Renal cortex interstitium (tissue), 11 donors: ENCODE results near the gene CSAD. TPM values are rescaled to one million over a fixed set of nuclear protein-coding genes. Genes with fewer than 3 reads are reported as not detected.
A peak's percentile ranks its signal among the peaks of the same experiment; 100 is the strongest.
"Not testable (repeated sequence)": the region's sequence is repeated elsewhere in the genome, so short reads cannot be mapped to it uniquely, and the experiment has no call there.

Experiments used
- DNase-seq, 11 donors: peaks; one replicate each; pipeline ENCODE4 v3.0.0-alpha.2; 2013; ENCODE audit warnings: low read depth in 9 of 11, low spot score in 4 of 11; ENCODE audit errors: extremely low read depth in 1 of 11
- polyA plus RNA-seq, 3 donors: library from polyadenylated mRNA; unstranded; fragments of 120-200 nt; gene quantifications; one replicate each; pipeline ENCODE4 v1.2.1, GENCODE V29; 2013; ENCODE audit not compliant: insufficient read length in 3 of 3

CSAD gene
- polyA plus RNA-seq, 3 donors, result 44.3 to 111 (median 47.0) TPM

DNA sequence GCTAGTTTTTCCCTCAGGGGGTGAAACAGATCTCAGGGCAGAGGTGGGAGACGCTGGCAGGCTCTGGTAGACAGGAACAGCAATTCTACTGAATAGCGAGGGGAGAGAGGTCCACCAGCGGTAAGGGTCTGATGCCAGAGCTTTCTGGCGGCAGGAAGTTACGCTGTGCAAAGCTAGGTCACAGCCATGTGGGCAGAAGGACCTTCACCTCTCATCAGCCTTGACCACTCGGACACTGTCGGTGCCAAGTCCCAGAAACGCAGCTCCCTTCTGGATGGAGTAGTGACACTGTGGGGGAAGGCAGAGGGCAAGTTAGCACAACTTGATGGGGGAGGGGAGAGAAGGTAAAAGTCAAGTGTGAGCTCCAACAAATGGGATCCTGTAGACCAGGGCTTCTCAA is 10.5 kb downstream of the CSAD start:
- DNase-seq, result no peak

DNA sequence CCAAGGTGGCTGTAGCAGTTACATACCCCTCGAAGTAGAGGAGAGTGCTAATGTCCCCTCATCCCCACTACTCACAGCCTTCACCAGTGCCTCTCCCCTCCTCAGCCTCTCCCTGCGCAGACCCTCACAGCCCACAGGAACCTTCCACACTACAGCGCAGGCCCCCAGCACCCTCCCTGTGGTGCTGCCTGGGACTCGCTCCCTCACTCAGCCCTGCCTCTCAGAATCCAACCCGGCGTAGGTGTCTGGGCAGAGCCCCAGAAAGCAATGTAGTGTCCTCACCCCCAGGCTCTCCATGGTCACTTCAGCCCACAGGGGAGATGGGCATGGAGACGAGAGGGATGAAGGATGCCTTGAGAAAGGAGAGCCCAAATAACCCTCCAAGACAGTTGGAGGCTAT is 11.1 kb downstream of the CSAD start:
- DNase-seq, result no peak

DNA sequence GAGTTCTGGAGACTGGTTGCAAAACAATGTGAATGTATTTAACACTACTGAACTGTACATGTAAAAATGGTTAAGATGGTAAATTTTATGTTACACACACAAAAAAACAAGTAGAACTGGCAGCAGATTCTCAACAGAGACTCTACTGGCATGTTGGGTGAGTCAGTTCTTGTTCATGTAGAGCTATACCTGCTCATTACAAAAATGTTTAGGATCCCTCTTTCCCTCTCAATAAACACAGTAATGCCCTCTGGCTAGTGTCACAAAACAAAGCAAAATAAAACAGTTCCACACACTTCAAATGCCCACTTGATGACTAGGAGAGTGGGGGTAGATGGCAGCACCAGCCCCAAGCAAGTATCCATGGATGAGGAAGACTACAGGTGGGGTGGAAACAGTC is 13.9 kb downstream of the CSAD start:
- no peak for DNase-seq

DNA sequence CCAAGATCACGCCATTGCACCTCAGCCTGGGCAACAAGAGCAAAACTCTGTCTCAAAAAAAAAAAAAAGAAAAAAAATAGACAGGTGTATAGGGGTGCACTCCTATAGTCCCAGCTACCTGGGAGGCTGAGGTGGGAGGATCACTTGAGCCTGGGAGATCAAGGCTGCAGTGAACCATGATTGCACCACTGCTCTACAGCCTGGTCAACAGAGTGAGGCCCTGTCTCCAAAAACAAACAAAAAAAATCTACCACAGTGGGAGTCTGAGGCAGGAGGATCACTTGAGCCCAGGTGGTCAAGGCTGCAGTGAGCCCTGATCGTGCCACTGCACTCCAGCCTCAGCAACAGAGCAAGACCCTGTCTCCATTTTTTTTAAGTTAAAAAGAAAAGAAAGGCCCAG is 17.7 kb downstream of the CSAD start:
- DNase-seq, result not testable (repeated sequence)

DNA sequence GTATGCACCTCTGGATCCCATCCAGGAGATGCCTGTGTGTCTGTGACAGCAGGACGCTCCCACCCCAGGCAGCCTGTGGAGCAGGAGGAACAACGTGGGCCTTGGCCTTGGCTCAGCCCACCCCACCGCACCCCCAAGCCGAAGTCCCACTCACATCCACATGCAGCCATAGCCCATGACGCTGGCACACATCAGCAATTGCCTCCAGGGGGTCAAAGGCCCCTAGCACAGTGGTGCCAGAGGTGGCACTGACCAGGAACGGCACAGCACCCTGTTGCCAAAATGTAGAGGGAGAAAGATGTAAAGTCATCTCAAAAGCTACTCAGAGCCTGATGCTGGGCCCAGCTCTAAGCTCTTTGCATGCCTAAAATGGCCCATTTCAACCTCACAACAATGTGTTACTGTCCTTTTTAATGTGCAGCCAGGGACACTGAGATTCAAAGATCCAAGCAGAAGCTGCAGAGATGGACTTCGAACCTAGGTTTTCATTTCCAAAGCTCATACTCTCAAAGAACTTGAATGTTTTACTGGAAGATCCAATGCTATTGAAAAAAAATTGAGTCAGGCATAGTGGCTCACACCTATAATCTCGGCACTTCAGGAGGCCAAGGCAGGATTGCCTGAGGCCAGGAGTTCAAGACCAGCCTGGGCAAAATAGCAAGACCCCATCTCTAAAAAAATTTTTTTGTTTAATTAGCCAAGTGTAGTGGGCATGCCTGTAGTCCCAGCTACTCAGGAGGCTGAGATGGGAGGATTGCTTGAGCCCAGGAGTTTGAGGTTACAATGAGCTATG is 19.4 kb downstream of the CSAD start:
- DNase-seq, result no peak

DNA sequence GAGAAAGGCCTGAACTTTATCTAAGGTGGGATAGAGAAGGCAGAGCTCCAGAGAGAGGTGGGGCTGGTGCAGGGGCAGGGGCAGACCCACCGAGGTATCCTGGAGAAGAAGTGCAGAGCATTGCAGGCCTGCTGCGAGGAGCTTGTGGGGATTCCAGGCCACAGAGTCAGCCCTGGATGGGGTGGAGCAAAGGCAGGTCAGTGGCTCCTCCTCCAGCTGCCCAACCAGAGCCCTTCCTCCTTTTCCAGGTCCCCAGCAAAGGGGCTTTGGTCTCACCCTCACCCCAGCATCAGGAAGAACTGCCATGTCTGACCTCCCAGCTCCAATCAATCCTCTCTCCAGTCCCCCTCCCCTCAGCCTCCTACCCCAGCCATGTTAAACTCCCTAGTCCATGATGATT is 20.1 kb downstream of the CSAD start:
- DNase-seq, result no peak

DNA sequence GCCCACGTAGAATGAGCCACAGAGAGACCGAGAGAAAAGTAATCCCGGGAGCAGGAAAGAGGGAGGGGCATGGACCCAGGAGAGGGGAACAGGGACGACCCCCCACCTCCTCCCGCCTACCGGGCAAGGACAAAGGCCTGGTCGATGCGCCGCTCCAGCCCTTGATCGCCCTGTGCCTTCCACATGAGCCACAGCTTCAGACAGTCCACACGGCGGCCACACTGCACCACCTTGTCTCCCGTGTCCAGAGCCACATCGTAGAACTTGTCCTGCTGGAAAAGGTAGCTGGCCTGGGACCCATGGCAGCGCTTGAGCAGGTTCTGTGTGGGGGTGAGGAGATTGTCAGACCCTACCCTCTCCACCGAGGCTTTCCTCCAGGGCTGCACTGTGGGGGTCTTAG is 20.7 kb downstream of the CSAD start:
- DNase-seq, result no peak

DNA sequence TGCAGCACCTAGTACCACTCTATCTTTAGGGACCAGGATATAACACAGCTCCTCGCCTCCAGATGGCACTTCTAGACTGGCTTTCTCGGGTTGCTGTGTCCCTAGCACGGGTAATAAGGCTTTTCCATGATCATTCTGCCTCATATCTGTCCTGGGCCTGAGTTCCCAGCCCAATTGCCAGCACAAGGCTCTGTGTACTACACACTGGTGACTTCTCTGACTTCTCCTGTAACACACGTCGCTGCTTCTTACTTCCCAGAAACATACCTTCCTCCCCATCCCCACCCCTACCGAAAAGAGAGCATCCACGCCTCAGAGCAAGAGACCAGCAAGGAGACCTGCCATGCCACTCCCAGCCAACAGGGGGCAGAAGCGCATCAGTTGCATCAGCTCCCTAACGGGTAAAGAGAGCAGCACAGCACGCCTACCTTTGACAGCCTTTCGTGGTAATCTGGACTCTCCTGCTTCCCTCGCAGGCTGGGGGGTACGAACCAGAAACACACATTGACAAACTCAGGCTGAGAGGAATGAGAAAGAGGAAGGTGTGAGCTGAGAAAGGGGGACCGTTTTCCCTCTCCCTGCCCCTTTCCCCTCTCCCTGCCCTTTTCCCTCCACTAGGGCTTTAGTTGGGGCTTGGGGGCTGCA is 21.4 kb downstream of the CSAD start:
- peak in 9 of 11 donors; percentile 40 to 69 (median 58) for DNase-seq

DNA sequence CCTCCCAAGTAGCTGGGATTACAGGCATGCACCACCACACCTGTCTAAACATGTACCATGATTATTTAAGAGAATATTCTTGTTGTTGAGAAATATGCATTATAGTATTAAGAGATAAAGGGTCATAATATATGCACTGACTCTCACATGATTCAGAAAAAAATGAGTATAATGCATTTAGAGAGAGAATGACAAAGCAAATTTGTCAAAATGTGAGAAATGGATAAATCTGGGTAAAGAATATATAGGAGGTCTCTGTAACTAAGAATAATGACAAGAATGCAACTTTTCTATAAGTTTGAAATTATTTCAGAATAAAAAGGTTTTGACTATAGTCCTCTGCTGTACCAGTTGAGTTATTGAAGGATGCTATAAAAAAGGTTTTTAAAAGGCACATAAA is 28.3 kb downstream of the CSAD start:
- no peak for DNase-seq

DNA sequence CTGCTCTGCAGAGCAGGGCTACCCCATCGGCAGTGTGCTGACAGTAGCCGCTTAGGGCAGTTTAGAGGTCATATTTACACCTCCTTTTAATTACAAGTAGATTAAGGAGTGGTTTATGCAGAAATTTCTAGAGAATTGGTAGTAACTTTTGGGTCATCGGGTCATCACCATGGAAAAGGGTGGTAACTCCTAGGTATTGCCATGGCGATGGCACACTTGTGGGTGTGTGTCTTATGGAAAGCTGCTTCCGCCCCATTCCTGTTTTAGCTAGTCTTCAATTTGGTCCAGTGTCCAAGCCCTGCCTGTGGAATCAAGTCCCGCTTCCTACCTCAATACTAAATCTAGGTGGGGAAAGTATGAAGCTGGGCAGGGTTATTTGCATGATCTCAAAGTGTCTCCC is 29.7 kb downstream of the CSAD start:
- DNase-seq, result no peak

DNA sequence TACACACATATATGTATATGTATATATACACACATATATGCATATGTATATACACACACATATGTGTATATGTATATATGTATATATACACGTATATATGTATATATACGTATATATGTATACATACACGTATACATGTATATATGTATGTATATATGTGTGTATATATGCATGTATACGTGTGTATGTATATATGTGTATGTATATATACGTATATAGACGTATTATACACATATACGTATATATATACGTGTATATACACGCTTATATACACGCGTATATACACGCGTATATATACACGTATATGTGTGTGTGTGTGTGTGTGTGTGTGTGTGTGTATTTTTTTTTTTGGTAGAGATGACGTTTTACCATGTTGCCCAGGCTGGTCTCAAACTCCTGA is 33.1 kb downstream of the CSAD start:
- DNase-seq, result no peak

DNA sequence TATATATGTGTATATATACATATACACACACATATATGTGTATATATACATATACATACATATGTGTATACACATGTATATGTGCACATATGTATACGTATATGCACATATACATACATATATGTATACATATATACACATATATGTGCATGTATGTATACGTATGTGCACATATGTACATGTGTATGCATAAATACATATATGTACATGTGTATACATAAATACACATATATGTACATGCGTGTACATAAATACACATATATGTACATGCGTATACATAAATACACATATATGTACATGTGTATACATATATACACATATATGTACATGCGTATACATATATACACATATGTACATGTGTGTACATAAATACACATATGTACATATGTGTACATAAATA is 33.5 kb downstream of the CSAD start:
- no peak for DNase-seq

DNA sequence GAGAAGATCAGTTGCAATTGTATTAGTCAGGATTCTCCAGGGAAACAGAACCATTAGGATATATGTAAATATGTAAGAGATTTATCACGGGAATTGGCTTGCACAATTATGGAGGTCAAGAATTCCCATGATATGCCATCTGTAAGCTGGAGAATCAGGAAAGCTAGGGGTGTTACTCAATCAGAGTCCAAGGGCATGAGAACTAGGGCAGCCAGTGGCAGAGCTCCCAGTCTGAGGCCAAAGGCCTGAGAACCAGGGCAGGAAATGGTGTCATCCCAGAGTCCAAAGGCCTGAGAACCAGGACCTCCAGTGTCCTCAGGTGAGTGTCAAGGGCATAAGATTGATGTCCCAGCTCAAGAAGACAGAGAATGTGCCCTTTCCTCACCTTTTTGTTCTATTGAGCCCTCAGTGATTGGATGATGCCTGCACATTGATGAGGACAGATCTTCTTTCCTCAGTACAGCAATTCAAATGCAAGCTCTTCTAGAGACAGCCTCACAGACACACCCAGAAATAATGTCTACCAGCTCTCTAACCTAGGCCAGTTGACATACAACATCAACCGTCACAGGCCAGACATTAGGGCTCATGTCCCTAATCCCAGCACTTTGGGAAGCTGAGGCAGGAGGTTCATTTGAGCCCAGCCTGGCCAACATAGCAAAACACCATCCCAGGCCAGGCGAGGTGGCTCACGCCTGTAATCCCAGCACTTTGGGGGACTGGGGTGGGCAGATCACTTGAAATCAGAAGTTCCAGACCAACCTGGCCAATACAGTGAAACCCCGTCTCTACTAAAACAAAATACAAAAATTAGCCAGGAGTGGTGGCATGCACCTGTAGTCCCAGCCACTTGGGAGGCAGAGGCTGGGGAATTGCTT is 35.1 kb downstream of the CSAD start:
- DNase-seq, result no peak

DNA sequence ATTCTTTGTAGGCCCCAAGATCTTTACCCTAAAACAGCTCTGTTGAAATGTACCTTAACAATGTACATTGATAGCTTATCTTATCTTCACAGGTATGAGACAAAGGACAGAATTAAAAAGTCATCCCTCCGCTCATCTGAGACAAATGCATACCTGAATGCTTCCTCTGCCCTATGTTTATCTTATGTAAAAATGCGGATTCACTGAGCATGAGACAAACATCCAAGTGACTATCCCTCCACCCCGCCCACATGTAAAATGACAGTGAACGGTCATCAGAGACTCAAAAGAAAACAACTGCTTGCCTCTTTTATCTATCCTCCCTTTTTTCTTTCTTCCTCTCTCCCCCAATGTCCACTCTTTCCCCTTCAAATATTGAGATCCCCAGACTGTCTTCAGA is 37.4 kb downstream of the CSAD start:
- no peak for DNase-seq

DNA sequence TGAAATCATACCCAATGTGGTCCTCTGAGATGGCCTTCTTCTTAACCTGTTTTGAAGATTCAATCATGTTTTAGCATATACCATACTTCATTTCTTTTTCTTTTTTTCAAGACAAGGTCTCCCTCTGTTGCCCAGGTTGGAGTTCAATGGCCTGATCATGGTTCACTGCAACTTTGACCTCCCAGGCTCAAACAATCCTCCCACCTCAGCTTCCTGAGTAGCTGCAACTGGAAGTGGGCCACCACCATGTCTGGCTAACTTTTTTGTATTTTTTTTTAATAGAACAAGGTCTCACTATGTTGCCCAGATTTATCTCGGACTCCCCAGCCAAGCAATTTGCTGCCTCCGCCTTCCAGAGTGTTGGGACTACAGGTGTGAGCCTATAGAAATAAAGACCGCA is 47.0 kb downstream of the CSAD start:
- DNase-seq, result no peak

DNA sequence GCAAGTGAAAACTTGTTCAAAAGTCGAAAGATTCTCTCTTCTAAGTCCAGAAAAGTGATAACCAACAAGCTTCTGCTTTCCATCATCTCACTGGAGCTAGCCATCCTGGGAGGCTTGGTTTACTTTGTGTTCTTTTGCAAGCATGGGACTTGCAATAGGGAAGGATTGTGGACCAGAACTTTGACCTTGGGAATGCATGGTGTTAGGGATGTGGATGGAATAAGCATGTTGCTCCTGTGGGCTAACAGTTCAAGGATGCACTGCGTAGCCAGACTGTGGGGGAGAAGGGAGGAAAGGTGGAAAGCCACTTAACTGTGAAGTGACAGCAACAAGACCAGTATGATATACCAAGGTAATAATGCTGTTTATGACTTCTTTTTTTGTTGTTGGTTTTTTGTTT is 48.9 kb downstream of the CSAD start:
- no peak for DNase-seq

DNA sequence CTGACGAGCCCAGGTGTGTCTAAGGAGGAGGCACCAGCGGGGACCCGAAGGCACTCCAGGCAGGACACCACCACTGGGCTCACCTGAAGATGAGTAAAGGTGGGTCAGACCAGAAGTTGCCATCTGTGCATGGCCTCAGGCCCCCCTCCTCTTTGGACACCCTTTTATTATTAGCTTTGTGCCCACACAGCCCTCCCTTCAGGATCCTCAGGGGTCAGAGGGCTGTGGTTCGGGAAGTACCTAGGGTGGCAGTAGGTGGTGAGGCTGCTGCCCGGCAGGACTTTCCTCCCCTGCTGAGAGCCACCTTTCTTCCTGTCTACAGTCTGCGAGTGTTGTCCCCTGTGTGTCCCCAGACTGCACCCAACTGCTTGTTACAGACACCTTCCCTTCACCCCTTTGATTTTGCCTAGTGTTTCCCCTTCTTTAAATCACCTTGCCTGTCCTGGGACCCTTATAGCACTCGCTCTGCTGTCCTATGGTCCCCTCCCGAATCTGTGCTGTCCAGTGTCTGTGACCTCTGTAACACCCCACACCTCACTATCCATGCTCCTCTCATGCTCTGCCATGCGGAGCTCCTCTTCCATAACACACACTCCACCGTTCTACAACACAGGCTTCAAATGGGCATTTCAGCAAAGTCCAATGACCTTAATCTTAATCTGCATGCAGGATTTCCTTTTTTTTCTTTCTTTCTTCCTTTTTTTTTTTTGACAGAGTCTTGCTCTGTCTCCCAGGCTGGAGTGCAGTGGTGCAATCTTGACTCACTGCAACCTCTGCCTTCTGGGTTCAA is 51.8 kb downstream of the CSAD start:
- DNase-seq, result no peak

DNA sequence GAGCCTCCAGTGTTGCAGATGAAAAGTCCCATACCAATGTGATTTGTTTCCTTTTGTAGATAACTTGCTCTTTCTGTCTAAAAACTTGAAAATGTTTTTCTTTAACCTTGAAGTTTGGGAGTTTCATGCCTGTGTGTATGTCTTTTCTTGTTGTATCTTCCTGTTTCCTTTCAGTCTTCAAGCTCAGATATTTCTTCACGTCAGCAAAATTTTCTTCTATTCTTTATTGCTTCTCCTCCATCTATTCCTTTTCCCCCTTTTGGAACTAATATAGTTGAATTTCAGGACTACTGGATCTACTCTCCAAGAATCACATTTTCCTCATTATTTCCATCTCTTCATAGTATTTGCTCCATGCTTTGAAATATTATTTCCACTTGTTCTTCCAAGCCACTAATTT is 53.6 kb downstream of the CSAD start:
- DNase-seq, result no peak

DNA sequence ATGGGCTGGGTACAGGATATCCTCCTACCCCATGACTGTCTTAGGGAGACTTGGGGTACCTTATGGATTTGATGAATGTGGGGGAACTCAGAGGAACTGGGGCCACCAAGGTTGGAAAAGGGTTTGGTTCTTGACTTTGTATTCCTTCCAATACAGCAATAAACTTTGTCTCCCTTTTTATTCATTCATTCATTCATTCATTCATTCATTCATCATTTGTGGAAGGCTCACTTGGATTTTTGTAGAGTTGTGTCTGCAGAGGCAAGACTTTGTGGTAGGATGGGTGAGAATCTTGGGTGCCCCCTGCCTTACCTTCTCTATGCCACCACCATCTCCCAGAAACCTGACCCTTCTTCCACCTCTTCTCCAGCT is 56.4 kb downstream of the CSAD start:
- no peak for DNase-seq
